ENCODE data around the gene MRPL28. TPM values are rescaled to one million over a fixed set of nuclear protein-coding genes. Genes with fewer than 3 reads are reported as not detected.

MRPL28 gene
- total RNA-seq, 1 experiment from 2014 or later: 61.4 TPM

- Histone ChIP-seq H4K20me1 (ENCODE audit: insufficient read depth) (no peaks in the 10 kb centered on the region), H3K36me3 (ENCODE audit: control insufficient read depth in 1 of 2, insufficient read depth in 2 of 2, low read length in 2 of 2) (no peaks in the 10 kb centered on the region), H3K9me3 (ENCODE audit: control insufficient read depth in 1 of 2, insufficient read depth in 1 of 2, low read depth in 1 of 2, low read length in 2 of 2) (no peaks in the 10 kb centered on the region), H3K4me2 (ENCODE audit: low read length) (no peak overlapping the region), H3K79me2 (ENCODE audit: insufficient read depth, low read length) (peaks cover 43% of the 10 kb centered on the region), H3K27me3 (ENCODE audit: insufficient read depth, low read length) (no peaks in the 10 kb centered on the region), H2AFZ (ENCODE audit: low read depth, low read length, poor library complexity, severe bottlenecking) (no peak overlapping the region), H3K9me2 (ENCODE audit: insufficient read depth) (no peaks in the 10 kb centered on the region), H3K9ac (ENCODE audit: low read length) (no peak overlapping the region), H3K4me1 (ENCODE audit: control insufficient read depth in 1 of 2, insufficient read depth in 2 of 2, low read length in 2 of 2) (peaks cover 3% of the 10 kb centered on the region in 2 experiments; a peak in 2 of 4 replicates), H3K27ac (ENCODE audit: low read depth, low read length) (no peak overlapping the region), H3K4me3 (replicated peaks in 1 of 2; ENCODE audit: low read depth in 1 of 2, low read length in 2 of 2) (no peak overlapping the region)
- ATAC-seq (no peak), DNase-seq (ENCODE audit: low read depth, low spot score) (no peak)
- TF ChIP-seq POLR2A (IDR thresholded peaks at IDR 0.05; ENCODE audit: borderline replicate concordance, extremely low read depth, insufficient read depth, insufficient read length) (no peak), EGR1 (IDR thresholded peaks at IDR 0.05; ENCODE audit: low read depth) (no peak), ELF1 (IDR thresholded peaks at IDR 0.05; ENCODE audit: borderline replicate concordance, low read depth) (no peak), ATF3 (IDR thresholded peaks at IDR 0.05) (no peak), SP1 (IDR thresholded peaks at IDR 0.05; ENCODE audit: low read depth) (no peak)
- CTCF ChIA-PET: no interaction called here
- POLR2A ChIA-PET: no interaction called here
- no TSS peak for BruUV-seq (replicated peaks)
- RAD21 ChIA-PET (ENCODE audit: low non-redundant PET in 1 of 2, low total read pairs in 2 of 2, uncharacterized antibody in 2 of 2, unreplicated experiment in 2 of 2): no interaction called here
- intact Hi-C loops (cut with micrococcal nuclease): no loop called here
Observed at GRCh38 chr16:321532-321931, 48.8 kb downstream of the MRPL28 start.

- no TSS peak for BruUV-seq (replicated peaks)
- no peaks in the 10 kb centered on the region for H4K20me1 ChIP-seq (ENCODE audit: insufficient read depth)
- TF ChIP-seq ZFX (IDR thresholded peaks at IDR 0.05) (no peak), POLR2AphosphoS5 (IDR thresholded peaks at IDR 0.05; ENCODE audit: low read depth, low read length) (no peak), JUND (IDR thresholded peaks at IDR 0.05) (no peak), CTCF (IDR thresholded peaks at IDR 0.05 in 2 of 3, conservative IDR thresholded peaks at IDR 0.05 in 1 of 3; ENCODE audit: borderline replicate concordance in 1 of 3, insufficient read depth in 1 of 3, low read depth in 2 of 3, low read length in 2 of 3) (no peak), RAD21 (IDR thresholded peaks at IDR 0.05; ENCODE audit: low read depth) (no peak), EZH2 (IDR thresholded peaks at IDR 0.05) (no peak), REST (IDR thresholded peaks at IDR 0.05; ENCODE audit: low read depth) (no peak), POLR2A (IDR thresholded peaks at IDR 0.05; ENCODE audit: borderline replicate concordance, extremely low read depth, insufficient read depth, insufficient read length) (no peak), SIN3A (IDR thresholded peaks at IDR 0.05; ENCODE audit: low read depth) (no peak), CBX3 (IDR thresholded peaks at IDR 0.05; ENCODE audit: low read depth) (no peak), ZNF274 (IDR thresholded peaks at IDR 0.05; ENCODE audit: low read depth, low read length) (no peak), ATF3 (IDR thresholded peaks at IDR 0.05) (no peak), TCF7L2 (IDR thresholded peaks at IDR 0.05; ENCODE audit: borderline replicate concordance, extremely low read depth, insufficient read depth, insufficient read length) (no peak), CEBPB (IDR thresholded peaks at IDR 0.05; ENCODE audit: low read depth) (no peak), ELF1 (IDR thresholded peaks at IDR 0.05; ENCODE audit: borderline replicate concordance, low read depth) (no peak)
Observed at GRCh38 chr16:320206-320605, 50.1 kb downstream of the MRPL28 start.

More at GRCh38 chr16:320206-320605, 50.1 kb downstream of the MRPL28 start:
- RAD21 ChIA-PET (ENCODE audit: low non-redundant PET in 1 of 2, low total read pairs in 2 of 2, uncharacterized antibody in 2 of 2, unreplicated experiment in 2 of 2): no interaction called here
- Histone ChIP-seq H3K4me3 (replicated peaks in 1 of 2; ENCODE audit: low read depth in 1 of 2, low read length in 2 of 2) (no peak overlapping the region), H3K27ac (ENCODE audit: low read depth, low read length) (no peak overlapping the region), H3K4me1 (ENCODE audit: control insufficient read depth in 1 of 2, insufficient read depth in 2 of 2, low read length in 2 of 2) (no peaks in the 10 kb centered on the region), H2AFZ (ENCODE audit: low read depth, low read length, poor library complexity, severe bottlenecking) (no peak overlapping the region), H3K36me3 (ENCODE audit: control insufficient read depth in 1 of 2, insufficient read depth in 2 of 2, low read length in 2 of 2) (no peaks in the 10 kb centered on the region), H3K9ac (ENCODE audit: low read length) (no peak overlapping the region), H3K9me3 (ENCODE audit: control insufficient read depth in 1 of 2, insufficient read depth in 1 of 2, low read depth in 1 of 2, low read length in 2 of 2) (no peaks in the 10 kb centered on the region), H3K27me3 (ENCODE audit: insufficient read depth, low read length) (no peaks in the 10 kb centered on the region), H3K9me2 (ENCODE audit: insufficient read depth) (no peaks in the 10 kb centered on the region), H3K79me2 (ENCODE audit: insufficient read depth, low read length) (peaks cover 37% of the 10 kb centered on the region), H3K4me2 (ENCODE audit: low read length) (no peak overlapping the region)
- POLR2A ChIA-PET: no interaction called here
- ATAC-seq (no peak), DNase-seq (ENCODE audit: low read depth, low spot score) (no peak)
- CTCF ChIA-PET: no interaction called here
- intact Hi-C loops (cut with micrococcal nuclease): no loop called here

Data from HCT116 (cell line).